Measurements from ENCODE around the gene FIGLA.

GRCh38 chr2:70784320-70784719 is 6.1 kb downstream of the FIGLA start:
- TF ChIP-seq CTCF (IDR thresholded peaks at IDR 0.05) (no peak), POLR2A (IDR thresholded peaks at IDR 0.05) (no peak)
